Sigmoid colon (tissue), 7 donors: ENCODE results near the gene TBCD. TPM values are rescaled to one million over a fixed set of nuclear protein-coding genes. Genes with fewer than 3 reads are reported as not detected.
A peak's percentile ranks its signal among the peaks of the same experiment; 100 is the strongest.

ENCODE experiments used
- DNase-seq: peaks from one replicate; pipeline ENCODE4 v3.0.0-alpha.2; 2019
- H3K27ac ChIP-seq, 4 donors: fragments of 200-600 bp; sonication (generic); one replicate each; pipeline ENCODE4 v1.5.1; 2016 to 2019; ENCODE audit warnings: mild to moderate bottlenecking in 1 of 4
- H3K27me3 ChIP-seq, 3 donors: fragments of 200-600 bp; sonication (generic); one replicate each; pipeline ENCODE4 v1.5.1; 2019; ENCODE audit warnings: mild to moderate bottlenecking in 1 of 3
- H3K36me3 ChIP-seq, 4 donors: fragments of 200-600 bp; sonication (generic); one replicate each; pipeline ENCODE4 v1.5.1; 2016 to 2019
- H3K4me1 ChIP-seq, 4 donors: fragments of 200-600 bp; sonication (generic); one replicate each; pipeline ENCODE4 v1.5.1; 2017 to 2019
- H3K4me3 ChIP-seq, 4 donors: fragments of 200-600 bp; sonication (generic); one replicate each; pipeline ENCODE4 v1.5.1; 2017 to 2019; ENCODE audit warnings: mild to moderate bottlenecking in 2 of 4, moderate library complexity in 1 of 4
- H3K9me3 ChIP-seq, 4 donors: fragments of 200-600 bp in 3 of 4; sonication (generic) in 3 of 4; one replicate each; pipeline versions ENCODE4 v1.5.1 to v1.6.1; 2013 to 2019
- CTCF ChIP-seq, 4 experiments: fragments of 450-650 bp in 3 of 4; fragments of 200-600 bp in 1 of 4; IDR thresholded peaks; one replicate each; pipeline ENCODE4 v1.5.1; 2016 to 2019; ENCODE audit warnings: antibody characterized with exemption in 4 of 4, mild to moderate bottlenecking in 3 of 4, moderate library complexity in 2 of 4
- EP300 ChIP-seq, 4 donors: sonication (generic); formaldehyde crosslinking; IDR thresholded peaks; one replicate each; pipeline ENCODE4 v1.6.1; 2017; ENCODE audit warnings: antibody characterized with exemption in 4 of 4
- POLR2A ChIP-seq, 2 donors: fragments of 450-650 bp; IDR thresholded peaks; one replicate each; pipeline ENCODE4 v1.6.1; 2016; ENCODE audit warnings: antibody characterized with exemption in 2 of 2, mild to moderate bottlenecking in 2 of 2, moderate library complexity in 2 of 2
- POLR2AphosphoS5 ChIP-seq, 4 donors: sonication (generic); formaldehyde crosslinking; IDR thresholded peaks; one replicate each; pipeline ENCODE4 v1.6.1; 2017; ENCODE audit warnings: antibody characterized with exemption in 4 of 4
- WGBS, 2 donors: extraction: QIAGEN DNeasy Blood & Tissue Kit; methylation state at CpG; one replicate each; pipeline ENCODE4 v1.1.7; 2013; 5-methylcytosine and 5-hydroxymethylcytosine counted together
- intact Hi-C: fragments of 100-400 bp; cut with DNase I; formaldehyde crosslinking; loops from one replicate; pipeline ENCODE4 v1.15.1; 2023
- polyA plus RNA-seq, 3 donors: library from polyadenylated mRNA; stranded (reverse); fragments of 200-250 nt; gene quantifications; one replicate each; pipeline ENCODE4 v1.2.3, GENCODE V29; 2013
- total RNA-seq, 4 donors: library from RNA; depleted of rRNA; stranded (reverse); fragments of >200 nt; gene quantifications; one replicate each; pipeline ENCODE4 v1.1.0, GENCODE V29; 2016
- donor health status: healthy with polysubstance abuse.
- donor health status: Bipolar disorder and iron deficiency.
- donor health status: healthy.

The TBCD gene
- total and polyA plus RNA-seq, 7 donors: 11.1 to 77.4 (median 34.2) TPM

DNA sequence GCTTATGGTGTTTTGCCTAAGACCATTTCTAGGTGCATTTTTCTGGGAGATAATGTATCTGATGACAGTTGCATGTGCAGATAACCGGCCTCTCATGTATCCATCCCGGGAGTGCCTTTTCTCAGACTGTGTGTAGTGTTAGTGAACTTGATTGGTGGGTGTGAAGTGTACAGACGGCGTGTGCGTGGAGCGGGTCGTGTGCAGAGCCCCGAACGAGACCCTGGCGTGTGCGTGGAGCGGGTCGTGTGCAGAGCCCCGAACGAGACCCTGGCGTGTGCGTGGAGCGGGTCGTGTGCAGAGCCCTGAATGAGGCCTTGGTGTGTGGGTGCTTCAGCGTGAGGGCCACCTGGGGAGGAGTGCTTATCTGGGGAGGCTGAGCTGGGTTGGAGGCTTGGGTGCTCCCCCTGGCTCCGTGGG lies 116.9 kb downstream of the TBCD start:
- Histone ChIP-seq H3K36me3 (peaks cover 0 to 28% (median 14%) of the 10 kb centered on the region in 4 donors), H3K4me3 (no peak overlapping the region), H3K27me3 (no peaks in the 10 kb centered on the region), H3K27ac (no peak overlapping the region), H3K9me3 (no peaks in the 10 kb centered on the region), H3K4me1 (peaks cover 0 to 21% (median 13%) of the 10 kb centered on the region in 4 donors)
- TF ChIP-seq POLR2A (IDR thresholded peaks at IDR 0.05): no peak
- no peak for TF ChIP-seq CTCF (IDR thresholded peaks at IDR 0.05)
- no peak for TF ChIP-seq POLR2AphosphoS5 (IDR thresholded peaks at IDR 0.05)
- TF ChIP-seq EP300 (IDR thresholded peaks at IDR 0.05): no peak
- intact Hi-C loops: no loop called here
- no peak for DNase-seq
- 92 to 96% methylated on average over 21 of the region's 21 CpGs for WGBS, 2 donors

DNA sequence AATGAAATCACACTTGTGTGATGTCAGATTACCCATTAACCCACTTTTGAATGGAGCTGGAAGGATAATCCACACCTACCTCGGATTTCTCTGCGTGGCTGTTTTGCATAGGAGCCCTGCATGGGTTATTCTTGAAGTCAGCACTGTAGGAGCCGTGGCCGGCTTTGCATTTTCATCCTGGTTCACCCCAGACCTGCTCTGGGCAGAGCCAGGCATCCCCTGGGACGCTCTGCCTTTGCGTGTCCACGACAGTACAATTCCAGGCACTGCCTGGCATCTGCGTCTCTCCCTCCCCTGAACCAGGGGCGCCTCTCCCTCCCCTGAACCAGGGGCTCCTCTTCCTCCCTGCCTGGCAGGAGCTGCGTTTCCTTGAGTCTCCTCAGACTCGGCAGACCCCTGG lies 117.7 kb downstream of the TBCD start:
- Histone ChIP-seq H3K36me3 (peaks cover 0 to 28% (median 14%) of the 10 kb centered on the region in 4 donors), H3K4me1 (peaks cover 0 to 13% (median 6%) of the 10 kb centered on the region in 4 donors), H3K27ac (no peak overlapping the region), H3K4me3 (no peak overlapping the region), H3K27me3 (no peaks in the 10 kb centered on the region), H3K9me3 (no peaks in the 10 kb centered on the region)
- 92% methylated on average over 11 of the region's 11 CpGs for WGBS, 2 donors
- no peak for DNase-seq
- intact Hi-C loops: no loop called here
- TF ChIP-seq EP300 (IDR thresholded peaks at IDR 0.05) (no peak), POLR2AphosphoS5 (IDR thresholded peaks at IDR 0.05) (no peak), POLR2A (IDR thresholded peaks at IDR 0.05) (no peak), CTCF (IDR thresholded peaks at IDR 0.05) (no peak)

- H3K27ac ChIP-seq: no peak overlapping the region
- no peaks in the 10 kb centered on the region for H3K27me3 ChIP-seq
- H3K36me3 ChIP-seq: peaks cover 0 to 28% (median 14%) of the 10 kb centered on the region in 4 donors
- intact Hi-C loops: loop anchor here (10.0 kb wide), 1 partner anchor 185 kb away; no protein-coding TSS in a partner anchor
- no peak for DNase-seq
- no peak overlapping the region for H3K4me3 ChIP-seq
- peaks cover 0 to 8% (median under 1%) of the 10 kb centered on the region in 4 donors for H3K4me1 ChIP-seq
- H3K9me3 ChIP-seq: no peaks in the 10 kb centered on the region
- 91 to 92% methylated on average over 35 of the region's 35 CpGs for WGBS, 2 donors
- TF ChIP-seq POLR2A (IDR thresholded peaks at IDR 0.05) (no peak), POLR2AphosphoS5 (IDR thresholded peaks at IDR 0.05) (no peak), EP300 (IDR thresholded peaks at IDR 0.05) (no peak)
Observed at GRCh38 chr17:82870091-82870491, 118.2 kb downstream of the TBCD start.

- H3K27ac ChIP-seq: no peak overlapping the region
- no peaks in the 10 kb centered on the region for H3K9me3 ChIP-seq
- H3K4me3 ChIP-seq: no peak overlapping the region
- WGBS, 2 donors: 94 to 97% methylated on average over 14 of the region's 14 CpGs
- peaks cover 0 to 8% (median under 1%) of the 10 kb centered on the region in 4 donors for H3K4me1 ChIP-seq
- intact Hi-C loops: loop anchor here (10.0 kb wide), 1 partner anchor 184 kb away; no protein-coding TSS in a partner anchor
- TF ChIP-seq CTCF (IDR thresholded peaks at IDR 0.05): no peak
- no peak for TF ChIP-seq POLR2A (IDR thresholded peaks at IDR 0.05)
- TF ChIP-seq POLR2AphosphoS5 (IDR thresholded peaks at IDR 0.05): no peak
- no peak for TF ChIP-seq EP300 (IDR thresholded peaks at IDR 0.05)
- H3K27me3 ChIP-seq: no peaks in the 10 kb centered on the region
- H3K36me3 ChIP-seq: peaks cover 0 to 28% (median 14%) of the 10 kb centered on the region in 4 donors
- DNase-seq: no peak
Observed at GRCh38 chr17:82870541-82870940, 118.7 kb downstream of the TBCD start.

- peaks cover 0 to 12% (median 7%) of the 10 kb centered on the region in 4 donors for H3K4me1 ChIP-seq
- no peaks in the 10 kb centered on the region for H3K27me3 ChIP-seq
- no peak for TF ChIP-seq EP300 (IDR thresholded peaks at IDR 0.05)
- no peak for TF ChIP-seq POLR2A (IDR thresholded peaks at IDR 0.05)
- peak in 2 of 4 donors; percentile 20 to 25 for TF ChIP-seq POLR2AphosphoS5 (IDR thresholded peaks at IDR 0.05)
- no peak overlapping the region for H3K4me3 ChIP-seq
- intact Hi-C loops: loop anchor here (10.0 kb wide), 1 partner anchor 184 kb away; no protein-coding TSS in a partner anchor
- H3K27ac ChIP-seq: peak overlapping the region in 1 of 4 donors; percentile 43
- H3K36me3 ChIP-seq: peaks cover 0 to 28% (median 14%) of the 10 kb centered on the region in 4 donors
- 69 to 91% methylated on average over 31 of the region's 31 CpGs for WGBS, 2 donors
- H3K9me3 ChIP-seq: no peaks in the 10 kb centered on the region
- DNase-seq: no peak
Observed at GRCh38 chr17:82871056-82871775, 119.4 kb downstream of the TBCD start.
